Globus pallidus (tissue), 1 donor: ENCODE measurements around the gene TMPRSS13.
"Not testable (repeated sequence)": the region's sequence is repeated elsewhere in the genome, so short reads cannot be mapped to it uniquely, and the experiment has no call there.

Experiments used
- DNase-seq: peaks from one replicate; pipeline ENCODE4 v3.0.0-alpha.2; 2015; ENCODE audit warnings: low spot score

The TMPRSS13 gene

DNA sequence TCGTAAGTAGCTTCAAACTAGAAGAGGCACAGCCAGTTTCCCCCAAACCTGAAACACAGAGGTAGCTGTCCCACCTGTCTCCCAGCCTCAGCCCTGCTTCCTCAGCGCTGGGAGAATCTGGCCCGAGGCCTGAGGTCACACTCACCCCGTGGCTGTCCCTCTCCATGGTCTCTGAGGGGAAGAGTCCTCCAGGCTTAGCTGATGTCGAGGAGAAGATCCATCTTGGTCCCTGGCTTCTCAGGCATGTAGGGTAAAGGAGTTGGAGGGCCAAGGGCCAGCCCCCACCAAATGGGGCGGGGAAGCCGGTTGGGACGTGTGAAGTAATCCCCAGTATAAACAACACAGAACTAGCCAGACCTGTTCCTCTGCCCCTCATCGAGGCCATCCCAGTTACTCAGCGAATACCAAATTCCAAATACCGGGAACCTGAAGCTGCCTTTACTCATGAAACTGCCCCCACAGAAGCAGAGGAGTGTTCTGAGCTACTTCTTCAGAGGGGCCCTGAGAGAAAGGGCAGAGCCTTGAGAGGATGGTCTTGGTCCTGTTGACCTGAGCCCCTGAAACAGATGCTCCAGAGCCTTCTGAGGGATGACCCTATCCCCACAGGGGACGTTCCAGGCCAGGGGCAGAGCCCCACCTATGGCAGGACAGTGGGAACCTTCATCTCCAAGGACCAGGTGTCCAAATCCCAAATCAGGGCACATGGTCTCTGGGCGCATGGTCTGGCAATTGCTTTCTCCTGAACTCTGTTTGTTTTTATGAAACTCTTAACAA lies at the start of gene TMPRSS13:
TMPRSS13 (minus strand) TSS at position 261 of the 774 bp plus-strand sequence; CDS start at position 166, 95 bp downstream.
- no peak for DNase-seq

DNA sequence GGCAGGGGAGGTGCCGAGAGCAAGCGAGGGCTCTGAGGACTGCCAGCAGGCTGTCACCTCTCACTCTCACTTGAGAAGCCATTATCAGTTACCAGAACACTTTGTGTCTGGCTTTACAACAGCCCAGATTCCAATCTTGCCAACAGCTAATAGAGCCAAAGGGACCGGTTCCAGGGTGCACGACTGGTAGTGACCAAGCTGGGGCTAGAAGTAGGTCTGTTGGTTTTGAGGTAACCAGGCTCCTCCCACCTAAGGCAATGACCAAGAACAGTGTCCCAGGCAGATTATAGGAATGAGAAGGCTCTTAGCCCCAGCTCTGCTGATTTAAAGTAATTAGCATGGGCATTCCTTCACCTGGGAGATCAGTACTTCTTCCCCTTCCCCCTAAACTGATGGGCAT lies 49.8 kb upstream of the TMPRSS13 start:
- DNase-seq: no peak

DNA sequence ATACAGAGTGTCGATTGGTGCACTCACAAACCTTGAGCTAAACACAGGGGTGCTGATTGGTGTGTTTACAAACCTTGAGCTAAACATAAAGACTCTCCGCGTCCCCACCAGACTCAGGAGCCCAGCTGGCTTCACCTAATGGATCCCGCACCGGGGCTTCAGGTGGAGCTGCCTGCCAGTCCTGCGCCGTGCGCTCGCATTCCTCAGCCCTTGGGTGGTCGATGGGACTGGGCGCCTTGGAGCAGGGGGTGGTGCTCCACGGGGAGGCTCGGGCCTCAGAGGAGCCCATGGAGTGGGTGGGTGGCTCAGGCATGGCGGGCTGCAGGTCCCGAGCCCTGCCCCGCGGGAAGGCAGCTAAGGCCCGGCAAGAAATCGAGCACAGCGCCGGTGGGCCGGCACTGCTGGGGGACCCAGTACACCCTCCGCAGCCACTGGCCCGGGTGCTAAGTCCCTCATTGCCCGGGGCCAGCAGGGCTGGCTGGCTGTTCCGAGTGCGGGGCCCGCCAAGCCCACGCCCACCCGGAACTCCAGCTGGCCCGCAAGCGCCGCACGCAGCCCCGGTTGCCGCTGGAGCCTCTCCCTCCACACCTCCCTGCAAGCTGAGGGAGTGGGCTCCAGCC lies 49.2 kb upstream of the TMPRSS13 start:
- DNase-seq: not testable (repeated sequence)

DNA sequence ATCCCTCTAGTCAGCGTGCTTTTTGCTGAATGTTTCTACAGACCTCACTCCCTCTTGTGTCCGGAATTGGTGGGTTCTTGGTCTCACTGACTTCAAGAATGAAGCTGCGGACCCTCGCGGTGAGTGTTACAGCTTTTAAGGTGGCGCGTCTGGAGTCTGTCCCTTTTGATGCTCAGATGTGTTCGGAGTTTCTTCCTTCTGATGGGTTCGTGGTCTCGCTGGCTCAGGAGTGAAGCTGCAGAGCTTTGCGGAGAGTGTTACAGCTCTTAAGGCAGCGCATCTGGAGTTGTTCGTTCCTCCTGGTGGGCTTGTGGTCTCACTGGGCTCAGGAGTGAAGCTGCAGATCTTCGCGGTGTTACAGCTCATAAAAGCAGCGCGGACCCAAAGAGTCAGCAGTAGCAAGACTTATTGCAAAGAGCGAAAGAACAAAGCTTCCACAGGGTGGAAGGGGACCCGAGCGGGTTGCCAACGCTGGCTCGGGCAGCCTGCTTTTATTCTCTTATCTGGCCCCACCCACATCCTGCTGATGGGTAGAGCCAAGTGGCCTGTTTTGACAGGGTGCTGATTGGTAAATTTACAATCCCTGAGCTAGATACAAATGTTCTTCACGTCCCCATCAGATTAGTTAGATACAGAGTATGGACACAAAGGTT lies 48.5 kb upstream of the TMPRSS13 start:
- not testable (repeated sequence) for DNase-seq

DNA sequence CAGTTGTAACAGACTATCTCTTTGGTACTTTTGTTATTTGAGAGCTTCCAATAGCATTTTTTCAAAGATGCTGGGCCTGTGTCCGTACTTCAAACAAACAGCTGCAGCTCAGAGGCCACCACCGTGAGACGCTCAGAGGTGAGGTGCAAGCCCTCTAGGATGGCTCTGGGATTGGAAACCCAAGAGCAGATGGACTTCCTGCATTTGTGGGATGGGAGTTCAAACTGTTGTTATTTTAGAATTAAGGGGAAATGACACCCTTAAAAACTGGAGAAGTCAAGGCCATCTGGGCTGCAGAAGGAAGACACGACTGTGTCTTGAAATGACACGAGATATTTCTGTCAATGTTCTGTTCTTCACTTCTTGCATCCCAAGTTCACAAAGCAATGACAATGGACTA lies 47.8 kb upstream of the TMPRSS13 start:
- no peak for DNase-seq

DNA sequence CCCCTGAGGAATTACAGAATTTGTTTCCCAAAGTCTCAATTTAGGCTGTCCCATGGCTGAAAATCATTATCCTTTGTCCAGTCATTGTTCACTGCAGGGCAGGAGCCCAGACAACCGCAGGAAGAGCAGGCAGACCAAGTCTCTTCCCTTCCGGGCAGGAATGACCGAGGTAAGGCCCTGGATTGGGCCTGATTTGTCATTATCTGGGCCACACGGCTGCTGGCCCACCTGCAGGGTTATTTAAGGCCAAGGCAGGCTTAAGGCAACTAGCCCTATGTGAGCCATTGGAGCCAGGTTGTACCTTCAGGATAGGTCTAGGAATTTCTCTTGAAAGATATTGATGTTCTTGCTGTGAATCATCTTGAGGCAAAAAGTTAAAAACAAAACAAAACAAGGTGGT lies 47.2 kb upstream of the TMPRSS13 start:
- DNase-seq: no peak

DNA sequence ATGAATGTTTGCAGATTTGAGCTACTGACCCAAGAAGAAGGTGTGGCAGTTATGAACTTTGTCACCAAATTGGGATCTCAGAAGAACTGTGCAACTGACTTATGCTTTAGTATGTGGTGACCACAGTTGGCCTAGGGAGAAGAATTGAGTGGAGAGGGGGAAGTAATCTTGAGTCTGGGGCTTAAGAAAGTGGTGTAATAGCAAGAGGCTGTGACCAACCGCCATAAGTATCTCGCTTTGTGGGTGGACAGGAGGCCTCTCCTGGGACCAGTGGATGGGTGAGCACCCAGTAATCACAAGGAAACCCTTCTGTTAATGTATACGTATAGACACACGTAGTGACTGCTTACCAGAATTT lies 44.3 kb upstream of the TMPRSS13 start:
- no peak for DNase-seq

DNA sequence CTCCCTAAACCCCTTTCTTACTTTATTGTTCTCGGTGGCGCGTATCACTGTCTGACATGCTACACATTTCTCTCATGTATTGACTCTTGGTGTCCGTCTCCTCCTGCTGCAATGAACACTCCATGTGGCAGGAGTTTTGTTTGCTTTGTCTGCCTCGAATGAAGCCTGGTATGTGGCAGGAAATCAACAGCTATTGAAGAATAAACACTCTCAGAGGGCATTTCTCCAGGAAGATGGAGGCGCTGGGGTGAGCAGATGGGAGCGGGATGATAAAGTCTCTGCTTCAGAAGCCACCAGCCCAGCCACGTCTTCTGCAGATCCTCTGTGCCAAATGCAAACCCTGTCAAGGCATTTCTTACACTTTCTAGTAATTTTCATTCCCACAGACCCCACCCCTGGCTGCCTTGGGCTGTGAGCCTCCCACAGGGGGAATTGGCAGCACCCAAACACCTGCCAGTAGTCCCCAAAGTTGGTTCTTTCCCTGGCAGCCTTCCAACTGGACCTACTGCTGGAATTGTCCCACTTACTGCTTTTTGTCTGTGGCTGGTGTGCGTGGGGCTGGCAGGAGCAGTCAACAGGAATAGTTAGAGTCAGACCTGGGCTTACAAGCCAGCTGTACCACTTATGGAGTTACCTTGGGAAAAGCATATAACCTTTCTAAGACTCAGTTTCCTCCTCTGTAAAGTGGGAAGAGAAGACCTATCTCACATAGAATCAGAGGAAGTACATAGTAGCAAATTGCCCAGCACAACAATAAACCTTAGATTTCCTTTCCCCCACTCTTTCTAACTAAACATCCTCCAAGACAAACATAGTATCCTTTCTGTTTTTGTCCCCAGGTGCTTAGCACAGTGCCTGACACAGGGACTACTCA lies 43.7 kb upstream of the TMPRSS13 start:
- DNase-seq: no peak

DNA sequence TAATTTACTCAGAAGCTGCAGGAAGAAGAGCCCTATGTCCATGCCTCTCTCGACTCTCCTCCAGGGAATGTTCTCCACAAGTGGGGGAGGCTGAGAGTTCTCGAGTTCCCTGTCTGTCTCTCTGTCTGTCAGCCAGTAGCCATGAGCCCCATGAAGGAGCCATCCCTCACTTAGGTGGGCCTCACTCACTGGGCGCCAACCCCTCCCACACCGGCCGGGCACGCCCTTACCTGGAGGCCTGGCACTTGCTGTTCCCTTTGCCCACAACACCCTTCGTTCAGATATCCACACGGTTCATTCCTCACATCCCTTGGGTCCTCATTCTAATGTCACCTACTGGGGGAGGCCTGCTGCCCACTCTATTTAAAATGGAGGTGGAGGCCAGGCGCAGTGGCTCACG lies 42.8 kb upstream of the TMPRSS13 start:
- DNase-seq: no peak

DNA sequence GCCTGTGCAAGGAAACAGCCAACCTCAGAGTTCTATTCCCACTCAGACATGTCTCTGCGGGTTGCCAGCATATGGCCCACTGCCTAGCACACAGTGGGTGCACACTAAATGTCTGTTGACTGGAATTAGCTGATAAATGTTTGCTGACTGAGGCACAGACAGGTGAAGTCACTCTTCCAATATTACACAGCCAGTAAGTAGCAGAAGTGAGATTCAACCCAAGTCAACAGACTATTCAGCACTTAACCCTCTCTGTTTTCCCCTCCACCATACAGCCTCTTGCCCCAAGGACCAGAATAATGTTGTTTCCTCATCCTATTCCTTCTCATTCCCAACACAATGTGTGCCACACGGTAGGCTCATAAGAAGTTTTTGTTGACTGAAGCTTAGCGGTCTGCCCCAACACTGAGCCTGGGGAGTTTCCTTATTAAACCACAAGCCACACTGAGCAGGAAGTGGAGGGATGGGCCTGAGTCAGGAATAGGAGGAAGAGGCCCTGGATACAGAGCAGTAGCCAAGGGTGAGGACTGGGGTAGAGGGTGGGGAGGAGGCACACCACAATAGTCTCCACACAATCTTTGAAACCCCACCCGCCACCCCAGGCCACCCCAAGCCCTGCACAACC lies 41.3 kb upstream of the TMPRSS13 start:
- DNase-seq: no peak

DNA sequence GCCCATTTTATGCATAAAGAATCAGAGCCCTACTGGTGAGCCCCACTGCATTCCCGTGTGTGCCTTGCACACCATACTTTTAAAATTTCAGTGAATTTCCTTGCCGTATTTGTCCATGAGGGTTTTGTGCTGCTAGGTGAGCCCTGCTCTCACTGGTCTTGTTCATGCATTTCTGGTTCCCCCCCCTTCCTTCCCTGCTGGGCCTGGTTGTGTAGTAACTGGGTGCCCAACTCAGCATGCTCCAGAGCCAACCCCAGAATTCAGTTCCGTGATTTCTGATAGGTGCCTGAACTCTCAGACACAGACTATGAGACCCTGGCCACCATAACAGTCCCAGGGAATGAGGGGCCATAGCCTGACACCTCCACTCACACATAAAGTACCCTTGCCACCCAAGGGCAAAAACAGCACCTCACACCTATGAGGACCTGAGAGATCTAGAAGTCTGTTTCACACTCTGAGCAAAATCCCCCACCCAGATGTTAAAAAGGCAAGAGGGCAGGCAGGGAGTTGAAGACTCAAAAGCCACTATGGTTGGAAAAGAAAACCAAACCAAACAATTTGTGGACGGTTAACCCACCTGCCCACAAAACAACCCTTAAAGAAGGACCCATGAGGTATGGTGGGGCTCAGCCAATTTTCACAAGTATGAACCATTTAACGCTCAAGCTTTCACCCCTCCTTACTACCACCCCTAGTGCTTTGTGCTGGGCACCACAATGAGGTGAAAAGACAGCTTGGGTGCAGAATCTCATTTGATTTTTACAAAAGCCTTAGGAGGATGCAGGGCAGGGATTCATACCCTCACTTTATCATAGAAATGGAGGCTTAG lies 40.2 kb upstream of the TMPRSS13 start:
- no peak for DNase-seq

DNA sequence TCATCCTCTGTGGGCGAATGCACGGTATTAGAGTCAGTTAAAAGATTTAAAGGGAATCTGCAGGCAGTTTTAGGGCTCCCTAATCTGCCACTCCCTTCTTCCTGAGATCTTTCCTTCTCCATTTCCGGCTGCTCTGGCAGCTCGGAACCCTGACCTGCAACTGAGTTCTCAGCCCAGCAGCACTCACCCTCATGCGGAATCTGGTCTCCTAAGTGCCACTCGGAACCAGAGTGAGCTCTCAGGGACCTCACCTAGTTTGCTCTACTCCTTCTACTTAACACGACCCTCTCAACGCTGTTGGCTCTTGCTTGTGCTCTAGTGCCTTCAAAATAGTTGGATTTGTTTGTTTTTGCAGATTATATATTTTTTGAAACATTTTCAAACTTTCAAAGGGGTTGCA lies 37.7 kb upstream of the TMPRSS13 start:
- DNase-seq: no peak

DNA sequence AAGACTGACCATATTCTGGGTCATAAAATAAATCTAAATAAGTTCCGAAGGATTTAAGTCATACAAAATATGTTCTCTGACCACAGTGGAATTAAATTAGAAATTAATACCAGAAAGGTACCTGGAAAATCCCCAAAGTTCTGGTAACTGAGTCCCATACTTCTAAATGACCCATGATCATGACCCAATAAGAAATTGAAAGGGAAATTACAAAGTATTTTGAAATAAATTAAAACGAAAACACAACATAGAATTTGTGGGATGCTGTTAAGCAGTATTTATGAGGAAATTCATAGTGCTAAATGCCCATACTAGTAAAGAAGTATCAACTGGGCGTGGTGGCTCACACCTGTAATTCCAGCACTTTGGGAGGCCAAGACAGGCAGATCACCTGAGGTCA lies 33.6 kb upstream of the TMPRSS13 start:
- DNase-seq: no peak

DNA sequence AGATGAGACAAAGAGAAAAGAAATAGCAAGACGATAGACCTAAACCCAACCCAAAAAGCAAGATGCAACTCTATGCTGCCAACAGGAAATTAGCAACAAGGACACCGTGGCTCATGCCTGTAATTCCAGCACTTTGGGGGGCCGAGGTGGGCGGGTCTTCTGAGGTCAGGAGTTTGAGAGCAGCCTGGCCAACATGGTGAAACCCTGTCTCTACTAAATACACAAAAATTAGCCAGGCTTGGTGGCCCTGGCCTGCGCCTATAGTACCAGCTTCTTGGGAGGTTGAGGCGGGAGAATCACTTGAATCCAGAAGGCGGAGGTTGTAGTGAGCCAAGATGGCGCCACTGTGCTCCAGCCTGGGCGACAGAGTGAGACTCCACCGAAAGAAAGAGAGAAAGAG lies 32.7 kb upstream of the TMPRSS13 start:
- no peak for DNase-seq

DNA sequence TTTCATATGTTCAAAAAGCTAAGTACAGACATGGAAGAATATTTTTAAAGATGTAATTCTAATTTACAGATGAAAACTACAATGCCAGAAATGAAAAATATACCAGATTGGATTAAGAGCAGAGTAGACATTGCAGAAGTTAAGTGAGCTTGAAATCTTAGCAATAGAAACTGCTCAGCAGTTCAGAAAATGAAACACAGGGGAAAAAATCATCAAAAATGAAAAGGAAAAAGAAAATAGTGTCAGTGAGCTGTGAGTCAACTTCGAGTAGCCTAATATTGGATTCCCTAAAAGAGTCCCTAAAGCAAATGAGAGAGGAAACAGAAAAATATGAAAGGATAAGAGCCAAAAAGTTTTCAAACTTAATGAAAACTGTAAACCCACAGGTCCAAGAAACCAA lies 31.2 kb upstream of the TMPRSS13 start:
- DNase-seq: no peak

DNA sequence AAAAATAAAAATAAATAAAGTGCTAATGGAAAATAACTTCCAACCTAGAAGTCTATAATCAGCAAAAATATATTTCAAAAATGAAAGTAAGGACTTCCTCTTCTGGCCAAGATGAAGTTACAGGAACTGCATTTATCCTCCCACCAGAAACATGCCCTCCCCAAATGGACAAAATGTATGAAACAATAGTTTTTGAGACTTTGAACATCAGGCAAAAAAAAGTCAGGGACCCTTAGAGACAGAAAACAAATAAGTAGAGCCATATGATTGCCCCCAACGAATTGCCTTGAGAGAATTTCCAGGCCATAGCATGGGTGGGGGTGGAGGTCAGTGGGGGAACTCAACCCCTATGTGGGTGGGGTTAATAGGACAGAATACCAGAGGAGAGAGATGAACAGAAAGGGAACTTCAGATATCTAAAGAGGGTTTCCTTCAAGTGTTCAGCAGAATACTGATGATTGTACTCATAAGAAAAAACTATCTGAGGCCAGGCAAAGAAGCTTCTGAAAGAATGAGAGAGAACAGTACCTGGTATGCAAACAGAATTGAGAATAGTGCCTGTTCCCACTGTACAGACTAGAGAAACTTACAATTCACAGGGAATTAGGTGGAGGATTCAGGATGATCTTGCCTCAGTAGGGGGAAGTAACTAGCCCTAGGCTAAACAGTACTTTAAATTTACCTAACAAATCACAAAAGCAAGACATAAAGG lies 30.4 kb upstream of the TMPRSS13 start:
- DNase-seq: no peak

DNA sequence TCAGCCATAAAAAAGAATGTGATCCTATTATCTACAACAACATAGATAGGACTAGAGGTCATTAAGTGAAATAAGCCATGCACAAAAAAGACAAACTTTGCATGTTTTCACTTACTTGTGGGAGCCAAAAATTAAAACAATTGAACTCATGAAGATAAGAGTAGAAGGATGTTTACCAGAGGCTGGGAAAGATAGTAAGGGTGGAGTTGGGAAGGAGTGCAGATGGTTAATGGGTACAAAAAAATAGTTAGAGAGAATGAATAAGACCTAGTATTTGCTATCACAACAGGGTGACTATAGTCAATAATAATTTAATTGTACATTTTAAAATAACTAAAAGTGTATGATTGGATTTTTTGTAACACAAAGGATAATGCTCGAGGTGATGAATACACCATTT lies 29.7 kb upstream of the TMPRSS13 start:
- no peak for DNase-seq

DNA sequence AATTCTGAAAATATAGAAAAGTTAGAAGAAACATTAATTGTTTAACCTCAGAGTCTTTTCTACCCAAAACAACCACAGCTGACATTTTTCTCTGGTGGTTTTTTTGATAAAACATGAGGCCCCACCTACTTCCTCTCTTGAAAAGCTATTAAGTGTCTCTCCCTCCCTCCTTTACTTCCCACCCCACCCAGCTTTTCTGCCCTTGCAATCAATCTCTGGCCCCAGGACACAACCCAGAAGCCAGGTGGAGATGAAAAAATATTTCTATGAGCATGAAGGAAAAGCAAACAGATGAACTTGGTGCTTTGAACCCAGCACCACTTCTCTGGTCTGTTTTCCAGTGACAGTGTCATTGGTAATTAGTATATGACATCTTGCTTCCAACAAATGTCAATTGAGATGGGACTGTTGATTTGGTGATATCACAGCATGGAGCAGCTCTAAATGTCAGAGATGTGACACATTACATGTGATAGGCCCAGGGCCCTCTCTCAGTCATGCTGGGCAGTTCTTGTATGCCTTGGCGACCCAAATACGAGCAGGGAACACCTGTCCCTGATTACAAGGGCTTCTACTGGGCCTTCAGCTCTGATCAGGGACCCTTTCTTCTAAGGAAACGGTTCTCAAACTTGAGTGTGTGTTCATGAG lies 23.9 kb upstream of the TMPRSS13 start:
- no peak for DNase-seq

DNA sequence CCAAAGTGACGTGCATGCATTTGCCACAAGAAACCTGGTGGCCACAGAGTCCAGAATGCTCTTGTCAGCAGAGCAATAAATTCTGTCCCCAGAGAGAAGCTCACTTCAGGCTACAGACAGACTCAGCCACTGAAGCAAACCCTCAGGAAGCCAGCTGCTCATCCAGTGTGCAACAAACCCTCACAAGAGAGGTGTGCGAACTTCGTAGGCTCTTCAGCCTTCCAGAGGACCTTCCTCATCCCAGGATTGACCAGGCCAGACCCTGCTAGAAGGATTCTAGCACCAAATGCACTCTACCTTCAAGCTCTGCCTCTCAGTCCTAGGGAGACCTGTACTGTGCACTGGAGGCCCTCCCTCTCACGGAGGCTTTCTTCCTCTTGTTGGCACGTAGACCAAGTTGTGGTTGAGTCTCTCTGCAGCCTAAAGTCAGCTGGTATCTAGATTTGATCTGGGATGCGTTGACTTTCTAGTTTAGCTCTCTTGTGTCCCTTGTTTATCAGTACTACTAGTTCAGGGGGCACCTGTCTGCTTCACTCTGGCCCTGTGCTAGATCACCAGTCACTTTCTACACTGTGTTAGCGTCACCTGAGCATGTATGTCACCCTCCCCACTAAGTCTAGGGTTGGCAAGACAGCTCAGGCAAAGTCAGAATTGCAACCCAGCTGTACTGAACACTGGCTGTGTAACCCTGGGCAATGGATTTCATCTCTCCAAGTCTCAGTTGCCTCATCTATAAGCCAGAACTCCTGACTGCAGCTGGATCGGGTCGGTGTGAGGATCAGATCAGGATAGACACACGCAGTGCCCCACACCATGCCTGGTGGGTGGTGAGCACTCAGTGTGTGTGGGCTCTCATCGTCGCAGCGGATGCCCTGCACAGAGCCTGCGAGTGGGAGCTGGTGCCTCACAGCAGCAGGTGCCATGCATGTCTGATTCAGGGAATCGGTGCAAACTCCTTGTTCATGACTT lies 22.1 kb upstream of the TMPRSS13 start:
- no peak for DNase-seq
